GM18909 (cell line): ENCODE results near the gene INF2.

ENCODE experiments used
- ATAC-seq: cut with Tn5 transposase; IDR thresholded peaks from one replicate; pipeline ENCODE4 v1.9.1; 2021; ENCODE audit warnings: mild to moderate bottlenecking; ENCODE audit not compliant: unreplicated experiment, poor library complexity

Gene INF2

DNA sequence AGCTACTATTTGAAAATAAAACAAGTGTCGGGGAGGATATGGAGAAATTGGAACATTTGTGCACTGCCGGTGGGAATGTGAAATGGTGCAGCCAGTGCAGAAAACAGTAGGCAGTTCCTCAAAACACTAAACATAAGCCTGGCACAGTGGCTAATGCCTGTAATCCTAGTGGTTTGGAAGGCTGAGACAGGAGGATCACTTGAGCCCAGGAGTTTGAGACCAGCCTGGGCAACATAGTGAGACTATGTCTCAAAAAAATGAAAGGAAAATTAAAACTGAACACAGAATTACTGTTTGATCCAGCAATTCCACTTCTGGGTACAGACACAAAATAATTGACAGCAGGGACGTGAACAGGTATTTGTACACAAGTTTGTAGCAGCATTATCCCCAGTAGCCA, 76.1 kb downstream of the INF2 start:
- no peak for ATAC-seq

DNA sequence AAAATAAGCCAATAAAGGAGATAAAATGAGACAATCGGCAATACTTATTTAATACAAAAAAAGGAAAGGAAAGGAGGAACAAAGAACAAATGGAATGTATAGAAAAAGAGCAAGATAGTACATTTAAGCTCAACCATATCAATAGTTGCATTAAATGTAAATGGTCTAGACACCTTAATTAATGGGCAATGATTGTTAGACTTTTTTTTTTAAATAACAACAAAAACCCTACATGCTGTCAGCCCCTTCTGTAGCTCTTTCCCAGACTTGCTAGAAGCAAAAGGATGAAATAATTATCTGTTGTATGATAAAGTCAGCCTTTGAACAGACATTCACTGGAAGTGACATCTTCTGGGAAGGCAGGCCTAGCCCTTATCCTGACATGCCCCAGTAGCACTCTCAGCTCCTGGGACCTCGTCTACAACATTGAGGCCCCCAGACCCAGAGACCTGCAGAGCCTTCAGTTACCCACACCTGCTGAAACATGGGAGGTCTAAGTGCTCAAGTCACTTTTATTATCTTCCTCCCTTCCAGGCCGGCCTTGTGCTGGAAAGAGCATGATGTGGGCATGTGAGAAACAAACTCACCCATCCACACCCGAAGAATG, 76.9 kb downstream of the INF2 start:
- no peak for ATAC-seq

DNA sequence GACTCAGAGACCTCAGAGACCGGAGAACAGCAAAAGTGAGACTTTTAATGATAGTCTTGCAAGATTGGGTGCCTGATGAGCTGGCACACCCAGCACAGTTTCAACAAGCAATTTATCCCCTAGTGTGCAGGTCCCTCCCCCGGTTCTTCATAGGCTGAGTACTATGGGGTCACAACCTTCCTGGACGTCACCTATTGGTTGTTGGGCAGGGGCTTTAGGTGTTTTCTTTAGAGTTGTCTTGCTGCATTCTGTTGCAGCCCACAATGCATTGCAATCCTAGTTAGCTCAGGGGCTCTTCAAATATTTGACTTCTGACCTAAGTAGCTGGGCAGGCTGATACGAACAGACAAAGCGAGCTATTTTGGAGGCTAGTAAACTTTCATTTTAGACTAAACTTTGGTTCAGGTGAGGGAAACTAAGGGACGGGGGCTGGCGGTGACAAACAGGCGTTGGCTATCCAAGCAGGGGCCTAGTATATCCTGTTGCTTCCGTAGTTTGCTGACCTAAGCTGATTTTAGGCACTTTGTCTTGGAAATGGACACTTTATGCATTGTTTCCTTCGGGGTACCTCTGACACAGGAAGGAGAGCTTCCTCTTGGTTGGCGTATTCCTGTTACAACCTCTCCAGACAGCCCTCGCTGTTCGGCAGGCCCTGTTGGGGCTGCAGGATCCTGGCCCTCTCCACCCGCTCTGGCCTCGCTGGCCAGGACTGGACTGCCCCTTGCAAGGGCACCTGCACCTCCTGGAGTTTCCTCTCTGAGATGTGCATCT, 77.6 kb downstream of the INF2 start:
- no peak for ATAC-seq

DNA sequence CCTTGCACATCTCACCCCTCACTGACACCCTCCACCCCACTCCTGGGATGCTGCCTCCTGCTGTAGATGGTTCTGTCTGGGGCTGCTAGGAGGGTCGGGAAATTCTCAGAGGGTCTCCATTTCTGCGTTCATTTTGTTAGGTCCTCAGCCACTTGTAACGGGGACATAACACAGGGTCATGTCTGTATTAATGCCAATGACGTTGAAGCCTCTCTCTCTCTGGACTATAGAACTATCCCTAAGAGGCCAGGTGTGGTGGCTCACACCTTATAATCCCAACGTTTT, 78.2 kb downstream of the INF2 start:
- no peak for ATAC-seq

DNA sequence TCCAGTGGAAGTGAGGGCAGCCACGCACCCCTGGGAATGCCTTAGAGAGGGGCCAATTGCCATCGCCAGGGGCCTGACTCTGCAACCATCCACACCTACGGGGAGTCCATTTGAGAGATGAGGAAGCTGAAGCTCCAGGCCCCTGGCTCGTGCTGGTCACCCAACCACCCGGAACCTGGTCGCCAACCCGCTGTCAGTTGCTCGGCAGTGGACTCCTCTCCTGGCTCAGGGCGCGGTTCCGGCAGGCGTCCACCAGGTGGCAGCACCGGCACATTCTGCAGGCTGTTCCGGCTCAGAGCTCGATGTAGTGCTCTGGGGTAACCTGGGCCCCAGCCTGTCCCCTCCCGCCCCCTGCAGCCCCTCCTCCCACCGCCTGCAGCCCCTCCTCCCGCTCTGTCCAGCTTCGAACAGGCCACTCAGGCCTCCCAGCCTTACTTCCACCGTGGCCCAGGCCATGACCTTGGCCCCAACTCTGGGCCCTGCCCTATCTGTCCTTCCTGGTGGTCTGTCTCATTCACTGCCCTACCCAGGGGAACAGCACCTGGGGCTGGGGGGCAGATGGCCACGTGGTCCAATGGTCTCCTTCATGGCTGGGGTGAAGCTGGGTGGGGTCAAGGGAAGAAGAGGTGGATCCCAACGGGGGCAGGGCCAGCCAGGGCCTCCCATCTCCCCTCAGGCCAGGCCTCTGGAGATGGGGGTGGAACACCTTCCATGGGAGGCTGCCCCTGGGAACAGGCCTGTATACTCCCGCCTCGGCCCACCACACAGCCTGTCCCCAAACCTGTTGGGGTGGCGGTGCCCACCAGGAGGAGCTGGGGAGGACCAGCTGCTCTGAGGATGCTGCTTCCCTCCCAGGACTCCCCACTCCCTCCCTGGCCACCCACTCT, 79.3 kb downstream of the INF2 start:
- peak; percentile 59 for ATAC-seq

DNA sequence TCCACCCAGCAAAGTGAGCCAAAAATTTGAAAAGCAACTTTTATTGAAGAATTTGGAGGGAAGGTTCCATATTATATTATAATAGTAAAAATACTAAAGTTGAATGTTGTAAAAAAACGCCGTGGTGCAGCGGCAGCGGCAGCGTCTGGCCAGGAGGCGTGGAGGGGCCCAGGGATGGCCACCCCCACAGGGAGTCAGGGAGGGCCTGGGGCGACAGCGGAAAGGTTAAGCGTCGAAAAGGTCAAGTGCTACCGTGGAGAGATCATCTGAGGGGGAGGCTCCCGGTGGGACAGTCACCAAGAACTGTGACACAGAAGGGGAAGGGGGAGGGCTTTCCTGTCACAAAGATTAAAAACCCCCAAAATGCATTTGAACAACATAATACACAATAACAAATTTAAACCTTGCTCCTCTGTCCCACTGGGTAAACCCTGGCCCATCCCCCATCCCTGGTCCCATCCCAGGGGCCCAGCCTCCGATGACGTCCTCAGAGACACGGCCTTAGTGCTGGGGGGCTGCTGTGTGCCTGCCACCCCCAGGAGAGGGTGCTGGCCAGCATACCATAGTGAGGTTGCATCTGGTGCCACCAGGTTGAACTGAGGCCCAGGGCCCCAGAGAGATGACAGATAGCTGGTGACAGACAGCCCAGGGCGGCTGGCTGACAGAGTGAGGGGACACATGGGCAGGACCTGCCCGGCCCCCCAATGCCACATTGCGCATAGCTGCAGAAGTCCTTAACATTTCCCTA, 80.1 kb downstream of the INF2 start:
- no peak for ATAC-seq

DNA sequence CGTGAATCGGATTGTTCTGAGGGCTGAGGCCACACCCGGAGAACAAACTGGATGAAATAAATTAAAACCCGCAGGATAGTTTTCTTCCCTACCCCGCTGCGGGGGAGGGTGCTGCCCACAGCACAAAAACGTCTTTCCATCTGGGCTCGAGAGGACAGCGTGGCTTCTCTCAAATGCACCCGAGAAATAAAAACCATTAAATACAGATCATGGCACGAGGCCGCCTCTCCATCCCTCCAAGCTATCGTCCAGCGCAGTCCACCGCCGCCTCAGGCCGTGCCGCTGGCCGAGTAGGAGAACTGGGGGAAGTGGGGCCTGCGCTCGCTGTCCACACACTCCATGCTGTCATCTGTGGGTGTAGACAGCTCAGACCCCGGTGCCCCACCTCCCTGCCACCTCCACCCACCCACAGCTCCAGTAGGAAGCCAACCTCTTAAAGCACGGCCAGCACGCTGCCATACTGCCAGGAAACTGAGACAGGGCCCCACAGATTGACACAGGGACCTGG, 80.7 kb downstream of the INF2 start:
- ATAC-seq, result no peak

DNA sequence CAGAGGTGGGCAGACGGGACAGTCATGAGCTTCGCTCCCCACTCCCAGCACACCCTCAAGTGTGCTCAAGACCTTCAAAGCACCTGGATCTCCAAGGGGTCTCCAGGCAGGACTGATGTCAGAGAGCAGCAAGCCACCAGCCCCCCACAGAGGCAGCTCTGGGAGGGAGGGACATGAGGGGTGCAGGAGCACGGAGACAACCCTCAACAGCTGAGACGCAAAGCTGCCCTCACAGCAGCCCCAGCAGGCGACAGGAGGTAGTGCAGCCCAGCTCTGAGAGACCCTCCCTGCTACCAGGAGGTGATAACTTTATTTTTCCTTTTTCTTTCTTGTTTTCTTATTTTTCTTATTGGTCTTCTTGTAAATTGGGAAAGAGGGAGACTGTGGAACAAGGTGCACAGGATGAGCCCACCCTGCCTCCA, 81.4 kb downstream of the INF2 start:
- ATAC-seq, result no peak

DNA sequence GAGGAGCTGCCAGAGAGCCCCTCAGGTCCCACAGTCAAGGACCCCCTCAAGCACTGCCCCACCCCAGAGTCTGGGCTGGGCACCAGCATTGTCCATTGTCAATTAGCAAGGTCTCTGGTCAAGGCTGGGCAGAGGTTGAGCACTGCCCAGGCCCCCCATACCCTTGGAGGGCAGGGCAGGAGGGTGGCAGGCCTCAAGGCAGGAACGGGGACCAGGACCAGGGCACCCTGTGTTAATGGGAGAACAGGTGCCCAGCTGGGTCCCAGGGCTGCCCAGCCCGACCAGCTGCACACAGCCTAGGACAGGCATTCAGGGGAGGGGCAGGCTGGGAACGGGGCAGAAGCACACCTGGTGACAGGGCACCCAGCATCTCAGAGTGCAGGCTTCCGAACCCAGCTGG, 82.0 kb downstream of the INF2 start:
- no peak for ATAC-seq
